A673 (cell line): Measurements from ENCODE around the gene TMPRSS13.

ENCODE experiments used
- CTCF ChIP-seq: fragments of 300-800, 200-600 bp; sonication (generic); conservative IDR thresholded peaks from 2 replicates; pipeline ENCODE4 v1.5.1; 2017; ENCODE audit warnings: low read depth, mild to moderate bottlenecking, antibody characterized with exemption, low read length, moderate library complexity, mixed read lengths
- EZH2 ChIP-seq: fragments of 200-600 bp; sonication (generic); IDR thresholded peaks from 2 replicates; pipeline ENCODE4 v1.6.1; 2017; ENCODE audit warnings: borderline replicate concordance, low read depth, mild to moderate bottlenecking, mixed read lengths, antibody characterized with exemption, low read length; ENCODE audit not compliant: poor library complexity, severe bottlenecking

- TF ChIP-seq CTCF (no peak), EZH2 (no peak)
Measured at GRCh38 chr11:117969160-117969991, 40.2 kb upstream of the TMPRSS13 start.
